HG03196 (cell line): ENCODE measurements around the gene P2RY14.

Experiments used
- ATAC-seq: cut with Tn5 transposase; IDR thresholded peaks from one replicate; pipeline ENCODE4 v1.9.1; 2021; ENCODE audit not compliant: unreplicated experiment

P2RY14 gene

GRCh38 chr3:151192545-151192944, 85.8 kb downstream of the P2RY14 start:
- ATAC-seq: no peak

DNA sequence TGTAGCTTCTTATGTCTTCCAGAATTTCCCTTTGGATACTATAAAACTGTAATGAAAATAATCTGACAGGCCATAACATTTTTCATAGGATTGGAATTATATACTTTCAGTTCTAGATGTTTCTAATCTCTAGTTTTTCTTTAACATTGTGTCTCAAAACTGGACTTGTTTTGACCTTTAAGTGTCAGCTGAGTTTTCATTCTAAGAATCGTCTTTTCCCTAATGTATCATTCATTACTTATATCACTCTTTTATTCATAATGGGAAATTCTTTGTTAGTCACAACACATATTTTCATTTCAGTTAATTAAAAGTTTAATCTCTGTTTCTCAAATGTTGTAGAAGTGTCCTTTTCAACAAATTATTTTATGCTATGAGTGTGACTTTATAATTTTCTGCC, 87.2 kb downstream of the P2RY14 start:
- no peak for ATAC-seq

- ATAC-seq: no peak
These were observed 95.1 kb downstream of the P2RY14 start for GRCh38 chr3:151183265-151183671.

- no peak for ATAC-seq
These were observed 95.8 kb downstream of the P2RY14 start for GRCh38 chr3:151182349-151183079.

DNA sequence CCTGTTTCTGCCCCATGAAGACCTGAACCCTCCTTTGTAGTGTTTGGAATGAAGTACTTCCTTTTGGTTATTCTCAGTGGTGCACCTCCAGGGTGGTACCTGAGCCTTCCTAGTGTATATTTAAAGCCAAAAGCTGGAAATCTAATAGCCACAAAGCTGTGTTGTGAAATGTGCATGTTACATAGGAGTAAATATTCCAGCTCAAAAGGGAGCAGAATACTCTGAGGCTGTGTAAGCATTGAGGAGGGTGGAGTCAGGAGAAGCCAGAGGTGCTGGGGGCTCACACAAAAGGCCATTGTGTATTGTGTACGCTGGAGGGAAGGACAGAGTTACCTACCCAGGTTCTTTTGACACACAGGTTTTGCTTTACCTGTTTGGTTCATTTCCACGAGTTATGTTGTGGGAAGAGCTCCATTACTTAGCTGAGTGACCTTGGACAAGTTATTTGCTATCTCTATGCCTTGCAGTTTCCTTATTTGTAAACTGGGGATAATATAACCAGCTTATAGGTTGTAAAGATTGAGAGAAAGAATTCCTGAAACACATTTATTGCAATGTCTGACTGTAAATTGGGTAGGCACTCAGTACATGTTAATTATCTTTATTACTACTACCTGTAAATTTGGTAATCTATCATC, 100.0 kb downstream of the P2RY14 start:
- no peak for ATAC-seq

DNA sequence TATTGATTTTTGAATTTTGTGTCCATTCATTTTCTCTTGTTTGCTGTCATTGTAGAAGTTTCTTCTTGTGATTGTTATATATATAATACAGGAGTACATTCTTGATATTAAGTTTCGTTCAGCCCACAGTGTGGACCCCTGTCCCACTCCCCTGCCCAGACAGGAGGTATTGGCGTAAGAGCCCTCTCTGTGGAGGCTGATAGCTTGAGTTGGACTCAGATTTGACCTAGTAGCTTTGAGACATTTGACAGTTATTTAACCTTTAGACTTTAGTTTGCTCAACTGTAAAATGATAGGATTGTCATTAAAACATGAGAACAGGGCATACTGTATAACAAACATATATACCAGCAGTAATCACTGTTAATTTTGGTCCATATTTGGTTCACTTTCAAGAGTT, 102.4 kb downstream of the P2RY14 start:
- no peak for ATAC-seq

GRCh38 chr3:151174351-151174750, 104.0 kb downstream of the P2RY14 start:
- no peak for ATAC-seq

DNA sequence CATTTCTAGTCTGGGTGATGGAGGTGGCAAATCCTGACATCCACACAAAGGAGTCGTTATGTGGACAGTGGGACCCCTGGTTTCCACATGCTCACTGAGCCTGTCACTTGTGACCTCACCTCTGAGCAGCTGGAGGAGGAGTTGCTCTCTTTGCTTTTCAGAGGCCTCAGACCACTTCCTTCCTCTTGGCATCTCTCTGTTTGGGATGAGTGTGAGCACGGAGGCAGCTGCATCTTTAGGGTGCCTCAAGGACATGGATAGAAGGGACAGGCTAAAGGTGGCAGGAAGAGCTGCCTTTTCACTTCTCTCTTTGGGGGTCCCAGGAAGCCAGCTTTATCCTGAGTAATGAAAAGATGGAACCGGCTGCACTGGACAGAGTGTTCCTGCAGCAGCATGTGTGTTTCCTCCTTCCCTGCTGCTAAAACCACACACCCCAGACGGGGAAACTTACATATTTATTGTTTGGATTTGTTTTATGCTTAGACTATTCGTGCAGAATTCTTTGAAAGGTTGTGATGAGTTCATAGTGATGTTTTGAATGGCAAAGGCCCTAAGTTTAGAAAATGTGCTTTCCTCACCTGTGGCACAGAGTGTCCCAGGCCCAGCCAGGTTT, 107.1 kb downstream of the P2RY14 start:
- ATAC-seq: peak; percentile 76

GRCh38 chr3:151169948-151170679, 108.2 kb downstream of the P2RY14 start:
- ATAC-seq: peak; percentile 27

GRCh38 chr3:151169262-151169947, 108.9 kb downstream of the P2RY14 start:
- peak; percentile 38 for ATAC-seq

GRCh38 chr3:151168269-151169094, 109.9 kb downstream of the P2RY14 start:
- no peak for ATAC-seq

- no peak for ATAC-seq
These were observed 112.2 kb downstream of the P2RY14 start for GRCh38 chr3:151166161-151166560.

DNA sequence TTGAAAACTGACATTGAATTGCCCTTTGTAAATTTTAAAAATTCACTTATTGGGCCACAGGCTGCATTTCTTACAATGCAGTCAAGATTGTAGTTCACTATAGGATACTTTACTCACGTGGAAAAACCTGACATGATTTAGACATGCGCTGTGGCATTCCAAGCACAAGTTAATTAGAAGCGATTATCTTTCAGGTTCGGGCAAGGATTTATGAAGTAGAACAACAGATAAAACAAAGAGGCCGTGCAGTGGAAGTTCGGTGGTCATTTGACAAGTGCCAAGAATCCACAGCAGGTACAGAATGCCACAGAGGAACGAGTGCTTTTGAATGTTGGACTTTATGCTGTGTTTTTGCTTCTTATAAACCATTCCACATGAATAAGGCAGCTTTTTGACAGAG, 113.1 kb downstream of the P2RY14 start:
- no peak for ATAC-seq
